HG02571 (cell line): ENCODE results near the gene EMILIN2.
"Not testable (repeated sequence)": the region's sequence is repeated elsewhere in the genome, so short reads cannot be mapped to it uniquely, and the experiment has no call there.

Source experiments
- ATAC-seq: cut with Tn5 transposase; IDR thresholded peaks from one replicate; pipeline ENCODE4 v1.9.1; 2021; ENCODE audit warnings: mild to moderate bottlenecking, moderate library complexity; ENCODE audit not compliant: unreplicated experiment

The EMILIN2 gene

DNA sequence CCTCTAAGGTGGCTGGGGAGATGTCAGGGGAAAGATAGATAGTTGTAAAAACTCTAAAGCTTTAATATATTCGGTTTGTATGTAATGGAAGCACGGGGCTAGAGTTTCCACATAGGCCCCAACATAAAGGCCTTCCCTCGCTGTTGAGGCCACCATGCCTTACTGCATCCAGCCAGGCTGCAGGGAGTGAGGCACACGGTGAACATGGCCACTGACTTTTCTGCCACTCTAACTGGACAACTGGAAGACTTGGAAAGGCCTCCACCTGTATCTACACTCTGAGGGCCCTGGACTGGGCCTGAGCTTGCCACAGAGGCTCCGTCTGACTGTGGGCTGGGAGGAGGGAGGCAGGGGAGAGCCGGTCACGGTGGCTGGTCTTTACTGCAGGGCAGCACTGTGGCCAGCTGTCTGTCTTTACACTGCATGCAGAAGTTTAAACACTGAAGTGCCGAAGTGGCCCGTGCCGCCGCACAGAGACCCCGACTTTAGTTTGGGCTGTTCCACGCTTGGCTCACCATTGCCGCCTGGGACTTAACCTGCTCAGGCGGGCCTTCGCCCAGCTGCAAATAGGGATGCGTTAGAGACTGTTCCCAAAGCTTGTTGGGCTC is 66.7 kb downstream of the EMILIN2 start:
- no peak for ATAC-seq

DNA sequence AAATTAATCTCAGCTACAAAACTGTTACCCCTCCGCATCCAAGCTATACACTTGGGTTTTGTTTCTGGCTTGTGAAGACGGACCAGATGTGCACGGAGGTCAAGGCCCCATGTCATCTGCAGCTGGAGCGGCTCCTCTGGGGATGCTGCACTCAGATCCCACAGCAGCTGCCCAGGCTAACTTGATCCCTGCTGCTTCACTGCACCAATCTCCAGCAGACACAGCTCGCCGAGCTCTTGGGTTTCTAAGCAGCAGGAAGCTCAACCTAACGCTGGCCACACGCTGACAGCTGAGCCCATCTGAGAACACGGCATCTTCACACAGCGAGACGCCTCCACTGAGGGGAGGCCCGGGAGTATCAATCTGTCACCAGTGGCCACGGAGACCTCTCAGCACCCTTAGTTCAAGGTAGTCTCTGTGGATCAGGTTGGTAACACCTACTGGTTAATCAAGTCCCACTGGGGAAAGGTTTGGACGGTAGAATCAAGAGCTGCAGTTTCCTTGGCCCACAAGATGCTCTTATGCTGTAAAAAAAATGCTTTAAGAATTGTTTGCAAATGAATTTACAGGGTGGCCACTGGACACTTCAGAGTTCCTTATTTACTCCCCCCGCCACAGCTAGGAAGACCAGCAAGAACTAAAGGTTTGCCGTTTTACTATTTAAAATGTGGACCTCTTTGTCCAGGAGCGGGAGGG is 67.5 kb downstream of the EMILIN2 start:
- ATAC-seq = no peak

DNA sequence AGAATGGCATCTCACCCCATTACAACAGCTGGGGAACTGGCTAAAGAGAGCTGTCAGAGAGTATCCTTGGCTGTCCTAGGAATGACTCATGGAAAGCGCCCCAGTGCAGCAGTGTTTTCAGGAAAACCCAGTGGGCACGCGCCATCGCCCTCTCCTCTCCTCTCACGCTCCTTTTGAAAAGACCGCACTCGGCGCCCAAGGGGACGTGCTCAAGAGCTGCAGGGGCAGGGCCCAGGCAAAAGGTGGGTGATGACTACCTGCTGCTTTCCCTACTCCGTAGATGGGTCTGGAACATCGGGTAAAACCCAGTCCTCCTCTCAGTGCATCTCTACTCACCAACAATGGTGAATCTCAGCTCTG is 68.1 kb downstream of the EMILIN2 start:
- no peak for ATAC-seq

DNA sequence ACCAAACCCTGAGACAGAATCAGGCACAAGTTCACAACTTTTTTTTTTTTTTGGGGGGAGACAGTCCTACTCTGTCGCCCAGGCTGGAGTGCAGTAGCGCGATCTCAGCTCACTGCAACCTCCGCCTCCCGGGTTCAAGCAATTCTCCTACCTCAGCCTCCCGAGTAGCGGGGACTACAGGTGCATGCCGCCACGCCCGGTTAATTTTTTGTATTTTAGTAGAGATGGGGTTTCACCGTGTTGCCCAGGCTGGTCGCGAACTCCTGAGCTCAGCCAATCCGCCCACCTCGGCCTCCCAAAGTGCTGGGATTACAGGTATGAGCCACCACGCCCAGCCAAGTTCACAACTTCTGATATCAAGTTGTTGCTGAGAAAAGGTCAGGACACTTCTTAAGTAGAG is 68.7 kb downstream of the EMILIN2 start:
- ATAC-seq = not testable (repeated sequence)

DNA sequence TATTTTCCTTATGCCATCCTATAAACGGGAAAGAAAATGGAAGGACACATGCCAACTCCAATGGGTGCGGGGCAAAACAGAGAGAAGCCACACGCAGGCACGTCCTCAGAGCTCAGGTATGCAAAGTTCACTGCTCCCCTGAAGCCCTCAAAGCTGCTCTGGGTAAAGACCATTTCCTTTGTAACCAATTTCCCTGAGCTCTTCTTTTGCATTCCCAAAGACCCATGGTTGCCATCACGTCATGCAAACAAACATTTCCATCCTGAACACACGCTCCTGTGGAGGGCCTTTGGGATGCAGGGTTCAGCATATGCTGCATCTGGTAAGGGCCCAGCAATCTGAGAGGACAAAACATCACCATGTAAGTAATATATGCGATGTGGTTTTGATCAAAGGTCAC is 69.4 kb downstream of the EMILIN2 start:
- no peak for ATAC-seq

DNA sequence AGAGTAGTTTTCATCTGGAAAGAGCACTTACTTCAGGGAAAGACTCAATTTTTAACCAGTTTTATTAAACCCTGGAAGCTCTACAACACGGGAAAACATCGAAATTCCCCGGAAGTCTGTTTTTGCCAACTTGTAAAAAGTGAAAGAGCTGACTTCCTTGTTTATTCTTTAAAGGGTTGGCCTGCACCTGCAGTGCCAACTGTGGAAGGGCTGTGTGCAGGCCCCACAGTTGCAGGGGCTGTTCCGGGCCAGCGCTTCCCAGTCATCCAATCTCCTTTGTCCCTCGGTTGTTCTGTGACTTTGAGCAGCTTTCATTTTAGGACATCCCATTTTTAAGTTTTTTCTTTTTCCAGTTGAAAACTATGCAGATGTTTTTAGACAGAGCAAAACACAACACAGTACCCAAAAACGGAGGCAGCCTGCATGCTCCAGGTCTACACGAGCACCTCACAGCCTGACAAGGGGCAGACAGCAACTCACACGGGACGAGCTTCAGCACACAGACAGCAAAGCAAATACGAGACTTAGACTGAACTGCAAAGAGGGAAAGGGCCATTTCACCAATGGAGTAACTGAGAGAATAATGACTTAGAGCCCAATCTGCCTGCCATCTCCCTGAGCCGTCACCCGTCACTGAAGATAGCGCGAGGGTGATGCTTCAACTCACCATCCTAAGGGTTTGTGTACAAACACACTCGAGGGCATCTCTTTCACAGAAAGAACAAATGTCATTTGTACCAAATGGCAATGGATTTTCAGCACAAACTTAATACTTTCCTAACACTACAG is 70.6 kb downstream of the EMILIN2 start:
- no peak for ATAC-seq

DNA sequence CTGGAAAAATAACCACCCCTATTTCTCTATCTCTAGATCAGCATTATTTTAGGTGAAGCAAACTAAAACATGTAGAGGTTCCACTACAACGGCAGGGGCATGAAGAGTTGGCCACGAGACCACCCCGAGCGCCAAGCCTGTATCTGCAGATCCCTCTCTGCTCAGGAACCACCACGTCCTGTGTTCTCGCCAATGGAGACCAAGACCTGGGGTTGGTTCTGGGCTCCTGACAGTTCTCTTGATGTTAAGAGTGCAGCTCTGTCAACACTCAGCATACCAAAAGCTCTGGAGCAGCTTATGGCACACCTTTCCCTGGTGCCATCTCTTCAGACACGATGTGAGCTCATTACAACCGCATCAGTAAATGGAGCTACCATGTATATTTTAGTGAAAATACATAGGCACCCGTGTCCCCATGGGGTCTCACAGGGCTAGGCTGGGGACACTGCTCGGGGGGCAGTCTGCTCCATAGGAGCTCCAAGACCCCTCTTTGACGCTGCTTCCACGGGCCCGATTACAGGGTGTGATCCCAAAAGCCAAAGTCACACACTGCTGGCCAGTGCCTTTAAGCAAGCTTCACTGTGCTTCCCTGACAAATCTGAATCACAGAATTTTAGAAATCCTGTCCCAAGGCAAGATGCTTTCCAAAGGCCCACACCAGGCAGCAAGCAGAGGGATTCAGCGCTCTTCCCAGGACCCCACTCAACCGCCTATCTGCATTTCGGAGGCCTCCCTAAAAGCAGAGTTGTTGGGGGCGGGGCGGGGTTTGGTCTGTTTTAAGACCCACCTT is 72.2 kb downstream of the EMILIN2 start:
- no peak for ATAC-seq

DNA sequence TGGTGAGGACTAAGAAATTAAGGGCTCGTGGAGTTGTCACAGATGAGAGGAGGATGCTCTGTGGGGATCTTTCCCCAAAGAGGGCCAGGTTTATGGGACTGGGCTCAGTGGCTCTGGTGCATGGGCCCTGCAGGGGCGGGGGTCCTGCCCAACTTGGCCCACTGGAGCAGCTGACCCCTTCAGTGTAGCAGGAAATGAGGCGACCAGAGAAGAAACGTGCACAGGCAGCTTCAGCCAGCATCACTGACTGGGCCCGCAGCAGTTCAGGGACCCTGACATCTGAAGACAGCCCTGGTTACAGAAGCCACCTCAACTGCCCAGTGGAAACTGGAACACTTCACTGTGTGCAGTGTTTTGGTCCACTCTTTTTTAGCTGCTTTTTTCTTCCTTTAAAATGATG is 72.8 kb downstream of the EMILIN2 start:
- ATAC-seq = no peak

DNA sequence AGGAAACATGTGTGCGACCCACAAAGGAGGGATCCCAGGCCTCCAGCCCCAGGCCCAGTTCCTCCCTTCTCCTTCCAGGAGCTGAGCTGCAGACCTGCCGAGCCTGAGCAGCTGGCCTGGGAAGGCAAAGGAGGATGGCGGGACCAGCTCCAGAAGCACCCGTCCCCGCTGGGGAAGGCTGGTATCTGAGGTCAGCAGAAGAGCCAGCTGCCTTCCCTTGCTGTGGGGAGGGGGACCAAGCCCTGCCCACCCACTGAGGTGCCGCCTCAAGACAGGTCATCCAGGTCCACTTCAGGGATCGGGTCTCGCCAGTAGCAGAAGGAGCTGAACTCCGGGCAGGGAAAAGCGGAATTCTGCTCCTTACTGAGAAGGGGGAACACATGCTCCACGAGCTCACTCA is 73.2 kb downstream of the EMILIN2 start:
- ATAC-seq = no peak

DNA sequence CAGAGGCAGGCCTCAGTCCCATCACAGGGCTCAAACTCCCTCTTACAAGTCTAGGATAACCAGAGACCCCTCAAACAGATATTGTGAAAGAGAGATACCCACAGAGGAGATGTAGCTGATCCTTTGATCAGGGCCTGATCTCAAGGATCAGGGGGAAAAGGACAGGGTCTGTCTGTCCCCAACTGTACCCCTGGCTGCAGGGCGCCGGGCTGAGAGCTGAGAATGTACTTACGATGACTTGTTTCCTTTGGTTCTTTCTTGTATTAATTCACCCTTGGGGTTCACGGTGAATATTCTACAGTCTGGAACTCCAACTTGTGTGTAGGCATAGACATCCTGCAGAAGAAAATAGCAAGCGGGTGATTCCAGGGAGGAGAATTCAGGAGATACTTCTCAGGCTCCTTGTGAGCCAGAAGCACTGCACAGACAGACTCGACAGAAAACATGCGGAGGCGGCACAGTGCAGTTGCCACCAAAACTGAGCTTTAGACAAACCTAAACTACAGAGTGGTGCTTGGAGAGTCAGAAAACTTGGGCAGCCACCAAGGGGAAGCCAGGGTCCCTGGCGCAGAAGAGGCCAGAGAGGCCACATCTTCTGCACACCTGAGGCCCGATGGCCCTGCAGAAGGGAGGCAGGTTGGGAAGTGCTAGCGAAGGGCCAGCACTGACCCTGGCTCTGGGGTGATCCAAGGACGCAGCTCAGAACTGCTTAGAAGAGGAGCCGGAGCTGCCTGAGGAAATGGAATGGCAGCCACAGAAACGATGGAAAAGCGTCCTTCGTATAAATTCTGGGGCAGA is 73.9 kb downstream of the EMILIN2 start:
- ATAC-seq = no peak

DNA sequence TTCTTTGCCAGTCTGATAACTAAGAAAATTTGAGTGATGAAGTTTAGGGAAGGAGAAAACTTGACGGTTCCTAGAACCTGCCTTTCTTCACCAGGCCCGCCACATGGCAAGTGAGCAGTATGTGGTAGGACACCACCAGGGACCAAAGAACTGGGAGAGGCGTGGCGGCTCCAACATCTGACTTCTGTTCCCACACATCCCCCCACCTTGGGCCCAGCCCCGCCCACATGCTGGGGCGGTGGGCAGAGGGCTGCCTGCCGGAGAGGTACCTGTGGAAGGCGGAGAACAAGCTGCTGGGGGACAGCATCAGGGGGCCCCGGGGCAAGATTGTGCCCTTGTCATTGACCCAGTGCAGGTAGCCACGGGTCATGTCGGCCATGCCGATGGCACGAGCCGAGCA is 75.0 kb downstream of the EMILIN2 start:
- no peak for ATAC-seq

DNA sequence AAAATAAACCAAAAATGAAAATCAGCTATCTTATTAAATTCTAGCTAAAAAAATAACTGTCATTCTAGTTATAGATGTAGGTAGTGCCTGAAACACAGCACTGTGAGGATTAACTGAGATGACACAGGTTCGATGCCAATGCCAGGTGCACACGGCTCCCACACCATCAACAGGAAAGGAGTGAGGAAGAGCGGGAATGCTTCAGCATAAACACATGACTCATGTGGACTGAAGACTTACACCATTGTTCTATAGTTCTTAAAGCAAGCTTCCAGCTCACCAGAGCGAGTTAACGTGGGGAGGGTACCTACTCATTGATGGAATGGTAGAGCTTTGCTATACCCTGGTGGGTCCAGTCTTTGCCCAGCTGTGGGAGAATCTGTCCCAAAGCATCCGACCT is 76.7 kb downstream of the EMILIN2 start:
- ATAC-seq = no peak

DNA sequence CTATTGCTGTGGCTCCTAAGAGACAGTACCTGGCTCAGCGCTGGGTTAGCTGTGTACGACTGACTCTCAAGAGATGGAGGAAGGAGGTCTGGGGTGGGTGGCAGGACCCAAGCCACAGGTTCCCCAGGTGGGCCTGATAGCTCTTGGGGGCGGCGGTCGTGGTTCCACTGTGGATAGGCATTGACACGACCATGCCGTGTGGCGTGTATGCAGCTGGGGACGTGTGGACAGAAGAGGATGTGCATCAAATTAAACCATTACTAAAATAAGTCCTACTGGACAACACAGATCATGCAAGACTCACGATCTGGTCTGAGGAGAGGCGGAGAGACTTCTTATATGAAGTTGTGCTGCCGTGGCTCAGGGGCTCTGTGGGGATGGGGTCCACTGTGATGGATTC is 78.1 kb downstream of the EMILIN2 start:
- no peak for ATAC-seq

DNA sequence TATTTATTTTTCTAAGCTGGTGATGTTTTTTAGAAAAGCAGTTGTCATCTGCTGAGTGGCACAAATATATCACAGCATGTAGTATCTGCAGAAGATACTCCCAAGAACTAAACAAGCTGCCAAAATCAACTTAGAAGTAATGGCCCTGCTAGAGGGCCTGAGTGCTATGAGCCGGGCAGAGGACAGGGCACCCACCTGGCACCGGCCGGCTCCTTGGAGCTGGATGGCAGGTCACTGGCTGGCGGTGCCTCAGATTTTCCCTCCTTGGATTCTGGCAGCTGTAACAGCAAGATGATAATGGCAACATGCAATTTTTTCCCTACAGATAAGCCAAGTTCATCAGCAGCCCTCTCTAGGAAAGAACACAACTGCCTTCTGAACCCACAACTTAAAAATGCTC is 79.7 kb downstream of the EMILIN2 start:
- no peak for ATAC-seq

DNA sequence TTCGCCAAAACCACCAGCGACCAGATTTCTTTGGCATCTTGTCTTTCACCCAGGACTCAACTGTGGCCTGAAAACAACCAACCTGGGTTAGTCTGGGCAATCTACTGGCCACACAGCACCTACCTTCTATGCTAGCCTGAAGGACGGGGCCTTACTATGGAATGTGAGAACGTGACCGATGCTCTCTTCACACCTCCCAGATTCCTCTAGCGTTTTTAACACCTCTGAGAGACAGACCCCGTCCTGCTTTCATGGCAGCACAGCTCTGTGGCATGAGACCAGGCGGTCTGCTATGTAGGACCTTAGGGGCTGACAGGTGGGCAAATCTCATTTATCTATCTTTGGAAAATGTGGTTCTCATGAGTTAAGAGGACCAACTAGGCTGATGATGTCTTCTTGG is 80.9 kb downstream of the EMILIN2 start:
- no peak for ATAC-seq

DNA sequence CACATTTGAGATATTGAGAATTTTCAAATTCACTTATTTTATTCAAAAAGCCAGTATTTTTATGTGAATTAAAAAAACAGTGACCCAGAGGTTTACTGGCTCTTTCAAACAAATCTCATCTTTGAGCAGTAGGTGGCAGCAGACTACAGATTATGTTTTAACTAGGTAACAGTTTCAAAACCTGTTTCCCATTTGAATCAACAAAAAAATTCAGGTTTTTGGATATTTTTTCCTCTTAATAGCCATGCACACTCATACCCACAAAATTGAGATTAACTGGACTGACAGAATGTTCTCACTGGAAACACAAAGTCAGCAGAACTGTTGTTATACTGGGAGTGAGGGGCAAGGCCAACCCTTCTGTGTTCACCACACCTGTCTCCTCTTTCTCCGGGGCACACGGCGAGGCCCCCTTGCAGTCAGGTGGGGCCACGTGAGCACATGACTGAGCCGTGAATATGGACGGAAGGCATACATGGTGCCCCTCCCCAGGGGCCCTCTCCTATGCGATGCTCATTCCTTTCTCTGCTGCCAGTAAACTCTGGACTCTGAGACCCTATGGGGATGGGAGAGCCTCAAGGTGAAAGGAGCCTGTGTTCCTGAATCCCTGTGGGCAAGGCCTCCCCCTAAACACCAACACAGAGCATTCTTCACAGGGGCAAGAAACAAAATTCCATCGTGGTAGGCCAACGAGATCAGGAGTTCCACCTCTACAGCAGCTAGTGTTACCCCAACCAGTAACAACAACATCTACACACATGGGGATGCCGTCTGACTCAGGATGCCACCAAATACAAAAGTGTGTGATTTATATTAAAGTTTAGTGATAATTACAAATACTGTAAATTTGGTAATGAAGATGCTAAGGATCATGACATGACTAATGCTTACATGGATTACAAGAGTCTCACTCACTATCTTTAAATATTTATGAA is 85.7 kb downstream of the EMILIN2 start:
- ATAC-seq = no peak

DNA sequence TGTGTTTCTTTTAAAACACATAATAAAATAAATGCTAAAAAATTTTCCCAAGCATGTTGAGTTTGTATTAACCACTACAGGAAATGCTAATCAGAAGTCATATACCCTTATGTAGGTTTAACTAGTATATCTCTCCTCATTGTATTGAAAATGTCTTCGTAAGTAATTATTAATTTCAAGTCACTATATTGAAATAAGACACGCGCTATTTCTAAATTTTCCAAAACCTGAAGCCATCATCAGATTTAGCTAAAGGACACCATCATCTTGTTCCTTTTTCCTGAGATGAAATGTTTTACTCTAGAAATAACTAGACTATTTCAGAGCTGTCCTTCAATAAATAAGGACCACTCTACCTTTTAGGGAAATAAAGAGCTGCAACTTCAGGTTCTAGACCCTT is 87.2 kb downstream of the EMILIN2 start:
- no peak for ATAC-seq

DNA sequence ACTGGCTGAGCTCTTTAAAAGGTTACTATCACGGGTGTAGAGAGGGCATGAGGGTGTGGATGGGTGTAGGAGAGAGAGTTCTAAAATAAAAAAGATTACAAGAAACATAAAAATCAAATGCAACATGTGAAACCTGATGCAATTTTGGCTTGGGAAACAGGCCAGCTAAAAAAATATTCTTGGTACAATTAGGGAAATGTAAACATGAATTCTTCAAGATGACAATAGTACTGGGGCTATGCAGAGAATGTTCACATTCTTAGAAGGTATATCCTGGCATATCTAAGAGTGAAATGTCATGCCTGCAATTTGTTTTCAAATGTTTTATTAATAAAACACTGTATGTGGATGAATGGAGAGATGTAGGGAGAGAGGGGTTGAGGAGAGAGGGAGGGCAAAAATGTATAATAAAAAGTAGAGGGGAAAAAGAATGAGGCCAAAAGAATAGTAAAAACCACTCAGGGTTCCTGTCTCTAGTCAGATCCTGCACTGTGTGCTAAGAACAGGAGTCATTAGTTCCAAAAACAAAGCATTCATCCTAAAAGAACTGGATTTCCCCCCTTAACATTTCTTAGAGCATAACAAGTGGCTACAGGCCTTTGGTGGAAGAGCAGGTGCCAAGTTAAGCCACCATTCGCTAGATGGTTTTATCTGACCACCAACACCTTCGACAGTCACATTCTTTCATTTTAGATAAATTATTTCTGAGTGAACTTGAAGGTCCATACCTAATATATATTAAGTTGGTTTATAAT is 88.8 kb downstream of the EMILIN2 start:
- no peak for ATAC-seq

DNA sequence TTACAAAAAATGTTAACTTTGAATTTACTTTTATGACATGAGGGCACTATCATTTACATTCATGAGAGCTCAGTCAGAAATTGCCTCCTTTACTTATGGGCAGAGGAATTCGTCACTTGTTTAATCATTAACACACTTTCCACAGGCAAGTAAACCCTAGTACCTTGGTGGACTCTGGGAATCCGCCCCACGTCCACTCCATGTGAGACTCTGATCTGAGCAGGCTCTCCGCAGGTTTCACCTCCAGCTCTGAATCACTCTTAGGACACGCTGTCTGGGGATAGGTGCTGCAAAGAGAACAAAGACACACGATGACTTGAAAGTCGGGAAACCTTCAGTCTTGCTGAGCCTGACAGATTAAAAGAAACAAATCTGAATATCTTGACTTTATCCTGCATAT is 92.5 kb downstream of the EMILIN2 start:
- ATAC-seq = no peak
